Neural cell (in vitro differentiated cells): ENCODE measurements around the gene NIT1.
A peak's percentile ranks its signal among the peaks of the same experiment; 100 is the strongest.

Experiments
- CTCF ChIP-seq: fragments of 450-650 bp; IDR thresholded peaks from 2 replicates; pipeline ENCODE4 v1.5.1; 2014; ENCODE audit warnings: antibody characterized with exemption, mild to moderate bottlenecking, moderate library complexity; ENCODE audit not compliant: poor library complexity, severe bottlenecking
- MXI1 ChIP-seq: fragments of 450-650 bp; conservative IDR thresholded peaks from 2 replicates; pipeline ENCODE4 v1.6.1; 2014; ENCODE audit warnings: antibody characterized with exemption, mild to moderate bottlenecking; ENCODE audit not compliant: poor library complexity, severe bottlenecking
- POLR2AphosphoS5 ChIP-seq: IDR thresholded peaks from 2 replicates; pipeline ENCODE4 v1.6.1; 2012
- RAD21 ChIP-seq: fragments of 450-650 bp; conservative IDR thresholded peaks from 2 replicates; pipeline ENCODE4 v1.6.1; 2014; ENCODE audit warnings: antibody characterized with exemption, mild to moderate bottlenecking, moderate library complexity
- TAF1 ChIP-seq: IDR thresholded peaks from 2 replicates; pipeline ENCODE4 v1.6.1; 2012; ENCODE audit warnings: low read depth

- TF ChIP-seq POLR2AphosphoS5 (no peak), CTCF (peak; percentile 57), TAF1 (no peak), RAD21 (peak; percentile 13), MXI1 (no peak)
Measured at GRCh38 chr1:161119092-161119903, 1.4 kb downstream of the NIT1 start.
